ENCODE data around the gene ABCA8.
"Not testable (repeated sequence)": the region's sequence is repeated elsewhere in the genome, so short reads cannot be mapped to it uniquely, and the experiment has no call there.

The ABCA8 gene

GRCh38 chr17:68865584-68865983 lies 89.6 kb downstream of the ABCA8 start:
- no peak for DNase-seq

- no peak for DNase-seq
Observed at GRCh38 chr17:68863091-68863652, 92.0 kb downstream of the ABCA8 start.

GRCh38 chr17:68861602-68862001 lies 93.6 kb downstream of the ABCA8 start:
- DNase-seq = peak; percentile 7

GRCh38 chr17:68860941-68861340 lies 94.3 kb downstream of the ABCA8 start:
- DNase-seq = no peak

GRCh38 chr17:68854452-68854851 lies 100.7 kb downstream of the ABCA8 start:
- DNase-seq = no peak

GRCh38 chr17:68853439-68853838 lies 101.8 kb downstream of the ABCA8 start:
- no peak for DNase-seq

- DNase-seq = no peak
Observed at GRCh38 chr17:68853036-68853435, 102.2 kb downstream of the ABCA8 start.

GRCh38 chr17:68851890-68852289 lies 103.3 kb downstream of the ABCA8 start:
- DNase-seq = no peak

- no peak for DNase-seq
Observed at GRCh38 chr17:68850749-68851510, 104.3 kb downstream of the ABCA8 start.

- DNase-seq = peak; percentile 38
Observed at GRCh38 chr17:68849673-68850610, 105.2 kb downstream of the ABCA8 start.

GRCh38 chr17:68847711-68848110 lies 107.5 kb downstream of the ABCA8 start:
- DNase-seq = no peak

GRCh38 chr17:68843522-68843921 lies 111.7 kb downstream of the ABCA8 start:
- no peak for DNase-seq

GRCh38 chr17:68840073-68840472 lies 115.1 kb downstream of the ABCA8 start:
- DNase-seq = peak; percentile 66

GRCh38 chr17:68835071-68835470 lies 120.1 kb downstream of the ABCA8 start:
- no peak for DNase-seq

- DNase-seq = no peak
Observed at GRCh38 chr17:68834328-68834836, 120.8 kb downstream of the ABCA8 start.

- DNase-seq = no peak
Observed at GRCh38 chr17:68832109-68832802, 122.9 kb downstream of the ABCA8 start.

- DNase-seq = no peak
Observed at GRCh38 chr17:68831170-68831569, 124.0 kb downstream of the ABCA8 start.

GRCh38 chr17:68830313-68830712 lies 124.9 kb downstream of the ABCA8 start:
- DNase-seq = no peak

GRCh38 chr17:68829211-68829610 lies 126.0 kb downstream of the ABCA8 start:
- DNase-seq = no peak

GRCh38 chr17:68824707-68825106 lies 130.5 kb downstream of the ABCA8 start:
- DNase-seq = no peak

GRCh38 chr17:68824185-68824584 lies 131.0 kb downstream of the ABCA8 start:
- DNase-seq = not testable (repeated sequence)

- DNase-seq = no peak
Observed at GRCh38 chr17:68822719-68823289, 132.4 kb downstream of the ABCA8 start.

All from NCI-H82 (cell line).